WTC11 (cell line): ENCODE data around the gene GRK1. TPM values are rescaled to one million over a fixed set of nuclear protein-coding genes. Genes with fewer than 3 reads are reported as not detected.
A peak's percentile ranks its signal among the peaks of the same experiment; 100 is the strongest.

Experiments
- ATAC-seq: fragments of 200-7000 bp; cut with Tn5 transposase; 2 replicates; pipeline ENCODE4 v1.10.0; 2021; ENCODE audit warnings: mild to moderate bottlenecking, moderate library complexity
- CTCF ChIA-PET: fragments of 300-600 bp; sonication (Branson Sonifier 250); formaldehyde crosslinking; loops from one replicate; lab custom pipeline; 2021; ENCODE audit warnings: antibody characterized with exemption; lab: Charles Lee
- POLR2A ChIA-PET: fragments of 350-600 bp; sonication (Branson Sonifier 250); formaldehyde crosslinking; loops from one replicate; lab custom pipeline; 2021; ENCODE audit warnings: antibody characterized with exemption; lab: Charles Lee
- DNase-seq: peaks from one replicate; pipeline ENCODE4 v3.0.0; 2021; ENCODE audit warnings: low spot score
- H3K27ac Mint-ChIP-seq: 2 replicates; pipeline ENCODE4 v1.8.0; 2021; ENCODE audit warnings: mixed read lengths
- H3K27me3 Mint-ChIP-seq: 2 replicates; pipeline ENCODE4 v1.8.0; 2021; ENCODE audit warnings: low read depth, mild to moderate bottlenecking, moderate library complexity, mixed read lengths
- H3K36me3 Mint-ChIP-seq: 2 replicates; pipeline ENCODE4 v1.8.0; 2021; ENCODE audit warnings: mixed read lengths
- H3K4me1 Mint-ChIP-seq: 2 replicates; pipeline ENCODE4 v1.8.0; 2022; ENCODE audit warnings: mixed read lengths
- H3K4me3 Mint-ChIP-seq: 2 replicates; pipeline ENCODE4 v1.8.0; 2021; ENCODE audit warnings: mild to moderate bottlenecking, moderate library complexity, mixed read lengths
- H3K9me3 Mint-ChIP-seq: 2 replicates; pipeline ENCODE4 v1.8.0; 2021; ENCODE audit warnings: mixed read lengths
- AFF4 ChIP-seq: sonication (generic); formaldehyde crosslinking; IDR thresholded peaks from 2 replicates; pipeline ENCODE4 v1.8.1; 2023; ENCODE audit warnings: mild to moderate bottlenecking, missing genetic modification reagents, borderline replicate concordance
- ATF3 ChIP-seq: sonication (generic); formaldehyde crosslinking; conservative IDR thresholded peaks from 2 replicates; pipeline ENCODE4 v1.8.1; 2022; ENCODE audit warnings: mild to moderate bottlenecking, missing genetic modification reagents
- CBFB ChIP-seq: sonication (generic); formaldehyde crosslinking; IDR thresholded peaks from 2 replicates; pipeline ENCODE4 v1.8.1; 2022; ENCODE audit warnings: mild to moderate bottlenecking, low read depth, missing genetic modification reagents
- CDX4 ChIP-seq: fragments of 250-450 bp; sonication (Bioruptor Pico); IDR thresholded peaks from 2 replicates; pipeline ENCODE4 v1.9.0; 2021; ENCODE audit warnings: moderate library complexity, mild to moderate bottlenecking, inconsistent platforms, borderline replicate concordance
- E2F1 ChIP-seq: sonication (generic); formaldehyde crosslinking; IDR thresholded peaks from 2 replicates; pipeline ENCODE4 v1.8.0; 2022; ENCODE audit warnings: mild to moderate bottlenecking, missing genetic modification reagents
- E2F4 ChIP-seq: sonication (generic); formaldehyde crosslinking; IDR thresholded peaks from 2 replicates; pipeline ENCODE4 v1.8.1; 2022; ENCODE audit warnings: low read depth, mild to moderate bottlenecking, moderate library complexity, missing genetic modification reagents, borderline replicate concordance
- ESRRA ChIP-seq: sonication (generic); formaldehyde crosslinking; IDR thresholded peaks from 2 replicates; pipeline ENCODE4 v1.8.1; 2022; ENCODE audit warnings: mild to moderate bottlenecking, missing genetic modification reagents, borderline replicate concordance
- RORB ChIP-seq: fragments of 250-450 bp; sonication (Bioruptor Pico); IDR thresholded peaks from 2 replicates; pipeline ENCODE4 v1.9.0; 2021; ENCODE audit warnings: mild to moderate bottlenecking
- SMAD3 ChIP-seq: sonication (generic); formaldehyde crosslinking; IDR thresholded peaks from 2 replicates; pipeline ENCODE4 v1.8.0; 2022; ENCODE audit warnings: missing genetic modification reagents, mild to moderate bottlenecking, borderline replicate concordance
- SMAD4 ChIP-seq: sonication (generic); formaldehyde crosslinking; IDR thresholded peaks from 2 replicates; pipeline ENCODE4 v1.8.0; 2022; ENCODE audit warnings: mild to moderate bottlenecking, missing genetic modification reagents
- TP53 ChIP-seq: sonication (generic); formaldehyde crosslinking; IDR thresholded peaks from 2 replicates; pipeline ENCODE4 v1.8.1; 2023; ENCODE audit warnings: mild to moderate bottlenecking, missing genetic modification reagents
- ZNF219 ChIP-seq: sonication (generic); formaldehyde crosslinking; IDR thresholded peaks from 2 replicates; pipeline ENCODE4 v1.8.0; 2023; ENCODE audit warnings: missing genetic modification reagents, mild to moderate bottlenecking, borderline replicate concordance
- ZNF232 ChIP-seq: sonication (generic); formaldehyde crosslinking; IDR thresholded peaks from 2 replicates; pipeline ENCODE4 v1.8.0; 2022; ENCODE audit warnings: mild to moderate bottlenecking, missing genetic modification reagents
- ZNF263 ChIP-seq: sonication (generic); formaldehyde crosslinking; IDR thresholded peaks from 2 replicates; pipeline ENCODE4 v1.8.1; 2022; ENCODE audit warnings: low read depth, mild to moderate bottlenecking, moderate library complexity, missing genetic modification reagents
- ZSCAN18 ChIP-seq: fragments of 250-450 bp; sonication (Bioruptor Pico); IDR thresholded peaks from 2 replicates; pipeline ENCODE4 v2.1.2; 2022; ENCODE audit warnings: mild to moderate bottlenecking, moderate library complexity
- total RNA-seq: library from RNA; stranded (reverse); gene quantifications from 3 replicates; pipeline ENCODE4 v1.2.3, GENCODE V29; 2021

The GRK1 gene
- total RNA-seq, 1 experiment from 2014 or later: 0.17 TPM

GRCh38 chr13:113636266-113636963, 30.6 kb upstream of the GRK1 start:
- Mint-ChIP-seq H3K36me3 (peaks cover 78% of the 10 kb centered on the region), H3K4me3 (no peak overlapping the region), H3K27me3 (no peaks in the 10 kb centered on the region), H3K4me1 (no peaks in the 10 kb centered on the region), H3K27ac (no peak overlapping the region), H3K9me3 (0 out of 2 replicates have a peak, but pooled peaks cover 2% of the 10 kb centered on the region)
- CTCF ChIA-PET: no interaction called here
- POLR2A ChIA-PET: no interaction called here
- no peak for TF ChIP-seq CBFB (CRISPR knock-in tag)
- no peak for TF ChIP-seq ZNF263
- no peak for TF ChIP-seq CDX4
- no peak for TF ChIP-seq ESRRA (CRISPR knock-in tag)
- no peak for TF ChIP-seq ZSCAN18 (CRISPR knock-in tag)
- no peak for TF ChIP-seq TP53 (CRISPR knock-in tag)
- no peak for TF ChIP-seq ZNF232 (CRISPR knock-in tag)
- no peak for TF ChIP-seq RORB (CRISPR knock-in tag)
- TF ChIP-seq E2F1 (CRISPR knock-in tag): no peak
- TF ChIP-seq ZNF219 (CRISPR knock-in tag): no peak
- TF ChIP-seq E2F4 (CRISPR knock-in tag): no peak
- TF ChIP-seq SMAD3 (CRISPR knock-in tag): no peak
- no peak for TF ChIP-seq SMAD4 (CRISPR knock-in tag)
- TF ChIP-seq ATF3 (CRISPR knock-in tag): no peak
- no peak for TF ChIP-seq AFF4 (CRISPR knock-in tag)
- DNase-seq (peak; percentile 5), ATAC-seq (no peak)
